ENCODE results near the gene ZNF337.
"Not testable (repeated sequence)": the region's sequence is repeated elsewhere in the genome, so short reads cannot be mapped to it uniquely, and the experiment has no call there.

The ZNF337 gene

DNA sequence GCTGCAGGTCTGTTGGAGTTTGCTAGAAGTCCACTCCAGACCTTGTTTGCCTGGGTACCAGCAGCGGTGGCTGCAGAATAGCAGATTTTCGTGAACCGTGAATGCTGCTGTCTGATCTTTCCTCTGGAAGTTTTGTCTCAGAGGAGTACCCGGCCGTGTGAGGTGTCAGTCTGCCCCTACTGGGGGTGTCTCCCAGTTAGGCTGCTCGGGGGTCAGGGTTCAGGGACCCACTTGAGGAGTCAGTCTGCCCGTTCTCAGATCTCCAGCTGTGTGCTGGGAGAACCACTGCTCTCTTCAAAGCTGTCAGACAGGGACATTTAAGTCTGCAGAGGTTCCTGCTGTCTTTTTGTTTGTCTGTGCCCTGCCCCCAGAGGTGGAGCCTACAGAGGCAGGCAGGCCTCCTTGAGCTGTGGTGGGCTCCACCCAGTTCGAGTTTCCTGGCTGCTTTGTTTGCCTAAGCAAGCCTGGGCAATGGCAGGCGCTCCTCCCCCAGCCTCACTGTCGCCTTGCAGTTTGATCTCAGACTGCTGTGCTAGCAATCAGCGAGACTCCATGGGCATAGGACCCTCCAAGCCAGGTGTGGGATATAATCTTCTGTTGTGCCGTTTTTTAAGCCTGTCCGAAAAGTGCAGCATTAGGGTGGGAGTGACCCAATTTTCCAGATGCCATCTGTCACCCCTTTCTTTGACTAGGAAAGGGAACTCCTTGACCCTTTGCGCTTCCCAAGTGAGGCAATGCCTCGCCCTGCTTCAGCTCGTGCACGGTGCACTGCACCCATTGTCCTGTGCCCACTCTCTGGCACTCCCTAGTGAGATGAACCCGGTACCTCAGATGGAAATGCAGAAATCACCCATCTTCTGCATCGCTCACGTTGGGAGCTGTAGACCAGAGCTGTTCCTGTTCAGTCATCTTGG is 22.5 kb upstream of the ZNF337 start:
- not testable (repeated sequence) for H3K4me1 ChIP-seq (ENCODE audit: insufficient read depth, low read length); H3K27me3 ChIP-seq (ENCODE audit: insufficient read depth, low read length); H3K36me3 ChIP-seq (ENCODE audit: insufficient read depth, low read length); H3K4me3 ChIP-seq (ENCODE audit: low read length); H3K9me3 ChIP-seq (ENCODE audit: low read length); H2AFZ ChIP-seq (ENCODE audit: low read depth, low read length)

DNA sequence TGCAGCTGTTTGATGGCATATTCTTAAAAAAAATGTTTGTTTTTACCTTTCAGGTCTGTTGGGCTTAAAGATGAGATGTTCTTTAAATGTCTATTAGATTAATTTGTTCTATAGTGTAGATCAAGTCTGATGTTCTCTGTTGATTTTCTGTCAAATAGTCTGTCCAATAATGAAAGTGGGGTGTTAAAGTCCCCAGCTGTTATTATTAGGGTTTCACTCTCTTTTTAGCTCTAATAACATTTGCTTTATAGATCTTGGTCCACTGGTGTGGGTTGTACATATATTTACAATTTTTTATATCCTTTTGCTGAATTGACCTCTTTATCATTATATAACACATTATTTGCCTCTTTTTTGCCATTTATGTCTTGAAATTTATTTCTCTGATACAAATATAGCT is 11.0 kb upstream of the ZNF337 start:
- Histone ChIP-seq H3K9me3 (ENCODE audit: low read length) (no peaks in the 10 kb centered on the region), H3K27me3 (ENCODE audit: insufficient read depth, low read length) (no peaks in the 10 kb centered on the region), H2AFZ (ENCODE audit: low read depth, low read length) (no peak overlapping the region), H3K4me3 (ENCODE audit: low read length) (no peak overlapping the region), H3K36me3 (ENCODE audit: insufficient read depth, low read length) (no peaks in the 10 kb centered on the region), H3K4me1 (ENCODE audit: insufficient read depth, low read length) (no peaks in the 10 kb centered on the region)

DNA sequence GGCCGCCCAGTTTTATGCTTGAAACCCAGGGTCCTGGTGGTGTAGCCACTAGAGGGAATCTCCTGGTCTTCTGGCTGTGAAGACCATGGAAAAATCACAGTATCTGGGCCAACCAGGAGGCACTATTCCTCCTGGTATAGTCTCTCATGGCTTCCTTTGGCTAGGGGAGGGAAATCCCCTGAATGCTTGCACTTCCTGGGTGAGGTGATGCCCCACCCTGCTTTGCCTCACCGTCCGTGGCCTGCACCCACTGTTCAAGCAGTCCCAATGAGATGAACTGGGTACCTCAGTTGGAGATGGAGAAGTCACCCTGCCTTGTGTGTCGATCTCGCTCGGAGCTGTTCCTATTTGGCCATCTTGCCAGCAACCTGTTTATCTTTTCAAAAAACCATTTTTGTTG is 10.1 kb upstream of the ZNF337 start:
- Histone ChIP-seq H3K4me3 (ENCODE audit: low read length) (no peak overlapping the region), H2AFZ (ENCODE audit: low read depth, low read length) (no peak overlapping the region), H3K36me3 (ENCODE audit: insufficient read depth, low read length) (no peaks in the 10 kb centered on the region), H3K4me1 (ENCODE audit: insufficient read depth, low read length) (no peaks in the 10 kb centered on the region), H3K9me3 (ENCODE audit: low read length) (no peaks in the 10 kb centered on the region), H3K27me3 (ENCODE audit: insufficient read depth, low read length) (no peaks in the 10 kb centered on the region)

DNA sequence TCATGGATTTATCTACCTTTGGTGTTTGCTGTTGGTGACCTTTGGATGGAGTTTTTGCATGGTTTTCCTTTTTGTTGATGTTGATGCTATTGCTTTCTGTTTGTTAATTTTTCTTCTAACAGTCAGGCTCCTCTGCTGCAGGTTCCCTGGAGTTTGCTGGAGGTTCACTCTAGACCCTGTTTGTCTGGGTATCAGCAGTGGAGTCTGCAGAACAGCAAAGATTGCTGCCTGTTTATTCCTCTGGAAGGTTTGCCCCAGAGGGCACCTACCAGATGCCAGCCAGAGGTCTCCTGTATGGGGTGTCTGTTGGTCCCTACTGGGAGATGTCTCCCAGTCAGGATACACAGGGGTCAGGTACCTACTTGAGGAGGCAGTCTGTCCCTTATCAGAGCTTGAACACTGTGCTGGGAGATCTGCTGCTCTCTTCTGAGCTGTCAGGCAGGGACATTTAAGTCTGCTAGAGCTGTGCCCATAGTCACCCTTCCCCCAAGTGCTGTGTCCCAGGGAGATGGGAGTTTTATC is 9.2 kb upstream of the ZNF337 start:
- H3K4me3 ChIP-seq (ENCODE audit: low read length) = no peak overlapping the region
- no peak overlapping the region for H2AFZ ChIP-seq (ENCODE audit: low read depth, low read length)
- no peaks in the 10 kb centered on the region for H3K4me1 ChIP-seq (ENCODE audit: insufficient read depth, low read length)
- no peaks in the 10 kb centered on the region for H3K36me3 ChIP-seq (ENCODE audit: insufficient read depth, low read length)
- no peaks in the 10 kb centered on the region for H3K9me3 ChIP-seq (ENCODE audit: low read length)
- no peaks in the 10 kb centered on the region for H3K27me3 ChIP-seq (ENCODE audit: insufficient read depth, low read length)

DNA sequence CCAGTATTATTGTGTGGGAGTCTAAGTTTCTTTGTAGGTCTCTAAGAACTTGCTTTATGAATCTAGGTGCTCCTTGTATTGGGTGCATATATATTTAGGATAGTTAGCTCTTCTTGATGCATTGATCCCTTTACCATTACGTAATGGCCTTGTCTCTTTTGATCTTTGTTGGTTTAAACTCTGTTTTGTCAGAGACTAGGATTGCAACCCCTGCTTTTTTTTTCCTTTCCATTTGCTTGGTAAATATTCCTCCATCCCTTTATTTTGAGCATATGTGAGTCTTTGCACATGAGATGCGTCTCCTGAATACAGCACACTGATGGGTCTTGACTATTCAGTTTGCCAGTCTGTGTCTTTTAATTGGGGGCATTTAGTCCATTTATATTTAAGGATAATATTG is 7.7 kb upstream of the ZNF337 start:
- H3K4me3 ChIP-seq (ENCODE audit: low read length); H3K27me3 ChIP-seq (ENCODE audit: insufficient read depth, low read length); H3K4me1 ChIP-seq (ENCODE audit: insufficient read depth, low read length); H2AFZ ChIP-seq (ENCODE audit: low read depth, low read length); H3K9me3 ChIP-seq (ENCODE audit: low read length); H3K36me3 ChIP-seq (ENCODE audit: insufficient read depth, low read length): not testable (repeated sequence)

DNA sequence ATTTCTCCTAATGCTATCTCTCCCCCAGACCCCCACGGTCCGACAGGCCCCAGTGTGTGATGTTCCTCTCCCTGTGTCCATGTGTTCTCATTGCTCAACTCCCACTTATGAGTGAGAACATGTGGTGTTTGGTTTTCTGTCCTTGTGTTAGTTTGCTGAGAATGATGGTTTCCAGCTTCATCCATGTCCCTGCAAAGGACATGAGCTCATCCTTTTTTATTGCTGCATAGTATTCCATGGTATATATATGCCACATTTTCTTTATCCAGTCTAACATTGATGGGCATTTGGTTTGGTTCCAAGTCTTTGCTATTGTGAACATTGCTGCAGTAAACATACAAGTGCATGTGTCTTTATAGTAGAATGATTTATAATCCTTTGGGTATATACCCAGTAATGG is 4.2 kb upstream of the ZNF337 start:
- H3K9me3 ChIP-seq (ENCODE audit: low read length); H3K4me3 ChIP-seq (ENCODE audit: low read length); H3K27me3 ChIP-seq (ENCODE audit: insufficient read depth, low read length); H3K4me1 ChIP-seq (ENCODE audit: insufficient read depth, low read length); H2AFZ ChIP-seq (ENCODE audit: low read depth, low read length); H3K36me3 ChIP-seq (ENCODE audit: insufficient read depth, low read length): not testable (repeated sequence)

DNA sequence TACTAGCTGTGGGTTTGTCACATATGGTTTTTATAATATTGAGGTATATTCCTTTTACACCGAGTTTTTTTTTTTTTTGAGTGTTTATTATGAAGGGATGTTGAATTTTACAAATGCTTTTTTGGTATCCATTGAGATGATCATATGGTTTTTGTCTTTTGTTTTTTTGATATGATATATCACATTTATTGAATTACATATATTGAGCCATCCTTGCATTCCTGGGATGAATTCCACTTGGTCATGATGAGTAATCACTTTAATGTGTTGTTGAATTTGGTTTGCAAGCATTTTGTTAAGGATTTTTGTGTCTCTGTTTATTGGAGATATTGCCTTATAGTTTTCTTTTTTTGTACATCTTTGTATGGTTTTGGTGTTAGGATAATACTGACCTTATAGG is 3.3 kb upstream of the ZNF337 start:
- H3K36me3 ChIP-seq (ENCODE audit: insufficient read depth, low read length) = no peaks in the 10 kb centered on the region
- H3K27me3 ChIP-seq (ENCODE audit: insufficient read depth, low read length) = no peaks in the 10 kb centered on the region
- peaks cover 8% of the 10 kb centered on the region for H3K4me1 ChIP-seq (ENCODE audit: insufficient read depth, low read length)
- H3K4me3 ChIP-seq (ENCODE audit: low read length) = no peak overlapping the region
- no peak overlapping the region for H2AFZ ChIP-seq (ENCODE audit: low read depth, low read length)
- no peaks in the 10 kb centered on the region for H3K9me3 ChIP-seq (ENCODE audit: low read length)

DNA sequence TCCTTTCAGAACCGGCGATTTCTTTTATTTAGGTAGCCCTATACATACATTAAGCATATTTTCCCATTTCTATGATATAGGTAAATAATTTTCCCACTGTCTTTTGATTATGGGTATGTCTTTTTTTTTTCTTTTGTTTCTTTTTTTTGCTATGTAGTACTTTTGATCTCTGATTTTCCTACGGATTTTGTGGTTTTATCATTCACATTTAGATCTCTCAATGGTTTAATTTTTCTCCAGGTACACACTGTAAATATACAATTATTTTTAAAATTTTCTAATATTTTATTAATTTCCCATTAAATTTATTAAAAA is 436 bp upstream of the ZNF337 start:
- Histone ChIP-seq H3K36me3 (ENCODE audit: insufficient read depth, low read length) (peaks cover 10% of the 10 kb centered on the region), H3K4me3 (ENCODE audit: low read length) (peak overlapping the region; percentile 73), H3K9me3 (ENCODE audit: low read length) (no peaks in the 10 kb centered on the region), H2AFZ (ENCODE audit: low read depth, low read length) (peak overlapping the region; percentile 83), H3K4me1 (ENCODE audit: insufficient read depth, low read length) (peaks cover 8% of the 10 kb centered on the region), H3K27me3 (ENCODE audit: insufficient read depth, low read length) (no peaks in the 10 kb centered on the region)

DNA sequence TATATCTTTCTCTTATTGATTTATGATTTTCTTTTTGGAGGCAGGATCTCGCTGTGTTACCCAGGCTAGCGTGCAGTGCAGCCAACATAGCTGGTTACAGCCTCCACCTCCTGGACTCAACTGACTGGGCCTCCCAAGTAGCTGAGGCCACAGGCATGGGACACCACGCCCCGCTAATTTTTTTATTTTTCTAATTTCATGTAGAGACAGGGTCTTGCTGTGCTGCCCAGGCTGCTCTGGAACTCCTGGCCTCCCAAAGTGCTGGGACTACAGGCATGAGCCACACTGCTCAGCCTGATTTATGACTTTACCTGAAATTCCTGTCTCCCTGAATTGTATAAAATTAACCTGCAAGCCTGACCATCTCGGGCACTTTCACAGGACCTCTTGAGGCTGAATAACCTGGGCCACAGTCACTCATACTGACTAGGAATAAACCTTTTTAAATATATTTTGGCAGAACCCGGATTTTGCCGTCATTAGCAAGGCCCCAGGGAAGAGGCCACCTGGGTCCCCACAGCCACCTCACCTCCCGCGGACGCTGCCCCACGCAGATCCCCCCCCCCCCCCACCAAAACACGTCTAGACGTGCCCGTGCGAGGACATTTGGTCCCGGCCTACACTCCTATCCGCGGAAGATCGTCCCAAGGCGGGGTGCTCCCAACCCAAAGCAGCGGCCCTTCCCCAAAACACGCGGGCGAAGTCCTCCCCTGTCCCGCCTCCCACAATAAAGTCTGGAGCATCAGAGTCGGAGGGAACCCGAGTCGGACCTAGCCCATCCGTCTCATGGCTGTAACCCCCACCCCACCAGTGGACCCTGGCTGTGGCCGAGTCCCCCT is 902 bp downstream of the ZNF337 start:
- peak overlapping the region; percentile 58 for H2AFZ ChIP-seq (ENCODE audit: low read depth, low read length)
- H3K36me3 ChIP-seq (ENCODE audit: insufficient read depth, low read length) = peaks cover 19% of the 10 kb centered on the region
- H3K27me3 ChIP-seq (ENCODE audit: insufficient read depth, low read length) = no peaks in the 10 kb centered on the region
- no peaks in the 10 kb centered on the region for H3K9me3 ChIP-seq (ENCODE audit: low read length)
- peak overlapping the region; percentile 73 for H3K4me3 ChIP-seq (ENCODE audit: low read length)
- peaks cover 8% of the 10 kb centered on the region for H3K4me1 ChIP-seq (ENCODE audit: insufficient read depth, low read length)

DNA sequence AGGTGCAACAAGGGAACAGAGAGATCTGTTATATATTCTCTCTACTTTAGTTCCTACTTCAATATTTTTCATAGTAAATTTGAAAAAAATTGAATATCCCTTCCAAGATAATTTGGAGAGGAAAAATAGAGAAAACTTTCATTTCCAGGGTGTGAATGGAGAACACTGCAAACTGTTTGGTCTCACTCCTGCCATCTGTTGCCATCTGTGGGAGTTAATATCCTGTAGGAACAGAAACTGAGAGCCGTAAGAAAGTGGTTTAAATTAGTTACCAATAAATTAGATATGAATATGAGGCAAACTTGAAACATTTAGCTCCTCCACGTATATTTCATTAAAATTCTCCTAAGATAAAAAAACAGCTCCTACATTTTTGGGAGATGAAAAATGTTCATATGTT is 4.2 kb downstream of the ZNF337 start:
- Histone ChIP-seq H2AFZ (ENCODE audit: low read depth, low read length) (no peak overlapping the region), H3K9me3 (ENCODE audit: low read length) (no peaks in the 10 kb centered on the region), H3K36me3 (ENCODE audit: insufficient read depth, low read length) (peaks cover 28% of the 10 kb centered on the region), H3K4me3 (ENCODE audit: low read length) (no peak overlapping the region), H3K4me1 (ENCODE audit: insufficient read depth, low read length) (peaks cover 7% of the 10 kb centered on the region), H3K27me3 (ENCODE audit: insufficient read depth, low read length) (no peaks in the 10 kb centered on the region)

DNA sequence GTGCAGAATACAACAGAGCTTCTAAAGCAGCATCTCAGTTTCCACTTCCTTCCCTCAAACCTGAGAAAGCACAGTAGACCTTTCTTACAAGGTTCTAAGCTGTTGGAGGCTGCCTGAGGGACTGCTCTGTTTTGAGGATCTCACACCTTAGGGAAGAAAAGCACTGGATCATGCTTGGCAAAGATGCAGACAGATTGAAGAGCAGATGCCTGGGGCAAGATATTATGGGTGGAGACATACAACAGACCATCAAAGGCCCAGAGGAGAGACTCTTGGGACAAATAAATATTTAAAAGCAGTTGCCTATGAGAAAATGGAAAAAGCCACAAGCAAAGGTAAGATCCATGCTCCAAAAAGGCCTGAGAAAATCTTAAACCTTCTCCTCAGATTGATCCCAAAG is 6.2 kb downstream of the ZNF337 start:
- no peaks in the 10 kb centered on the region for H3K27me3 ChIP-seq (ENCODE audit: insufficient read depth, low read length)
- H3K9me3 ChIP-seq (ENCODE audit: low read length) = peaks cover under 1% of the 10 kb centered on the region
- H3K36me3 ChIP-seq (ENCODE audit: insufficient read depth, low read length) = peaks cover 37% of the 10 kb centered on the region

DNA sequence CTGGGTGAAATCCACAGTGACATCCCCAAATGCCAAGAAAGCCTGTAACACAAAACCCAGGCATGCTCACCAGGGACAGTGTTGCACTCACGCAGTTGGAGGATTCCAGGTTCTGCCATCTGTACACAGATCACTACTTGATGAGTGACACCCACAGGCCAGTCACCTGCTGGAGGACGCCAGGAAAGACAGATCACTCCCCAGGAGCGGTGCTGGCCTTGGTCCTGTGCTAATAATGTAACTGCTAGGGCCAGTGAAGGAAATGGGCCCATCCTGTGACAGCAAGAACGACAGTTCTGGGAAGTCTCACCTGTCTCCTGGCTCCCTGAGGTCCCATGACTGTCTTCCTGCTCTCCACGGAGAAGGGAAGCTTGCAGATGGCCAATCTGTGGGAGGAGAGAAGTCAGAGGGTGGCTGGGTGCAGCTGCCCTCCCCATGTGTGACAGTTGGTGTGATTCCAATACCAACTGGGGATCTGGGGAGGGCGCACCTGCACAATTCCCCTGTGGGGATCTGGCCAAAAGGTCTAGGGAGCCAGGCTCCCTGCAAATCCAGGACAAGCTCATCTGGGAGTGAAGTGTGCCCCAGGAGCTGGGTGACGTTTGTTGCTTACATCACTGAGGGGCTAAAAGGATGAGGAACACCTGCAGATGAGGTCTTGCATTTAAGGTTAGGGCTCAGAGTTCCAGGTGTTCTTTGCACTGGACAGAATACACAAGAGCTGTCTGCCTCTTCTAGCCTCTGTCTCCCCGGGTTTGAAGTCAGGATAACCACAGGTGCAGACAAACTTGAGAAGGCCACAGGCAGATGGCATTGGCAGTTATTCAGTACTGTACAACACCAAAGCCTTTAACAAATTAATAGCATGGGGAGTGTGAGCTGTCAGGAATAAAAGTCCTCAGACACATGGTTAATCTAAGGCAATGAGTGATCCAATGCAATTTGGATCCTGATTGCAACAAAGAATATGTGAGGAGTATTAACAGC is 10.3 kb downstream of the ZNF337 start:
- Histone ChIP-seq H3K9me3 (ENCODE audit: low read length) (peaks cover 4% of the 10 kb centered on the region), H3K27me3 (ENCODE audit: insufficient read depth, low read length) (no peaks in the 10 kb centered on the region), H3K4me3 (ENCODE audit: low read length) (no peak overlapping the region), H3K36me3 (ENCODE audit: insufficient read depth, low read length) (peaks cover 42% of the 10 kb centered on the region), H2AFZ (ENCODE audit: low read depth, low read length) (no peak overlapping the region), H3K4me1 (ENCODE audit: insufficient read depth, low read length) (no peaks in the 10 kb centered on the region)

More for the DNA sequence above, 6.2 kb downstream of the ZNF337 start:
- Histone ChIP-seq H3K4me1 (ENCODE audit: insufficient read depth, low read length) (peaks cover 2% of the 10 kb centered on the region), H3K4me3 (ENCODE audit: low read length) (no peak overlapping the region), H2AFZ (ENCODE audit: low read depth, low read length) (no peak overlapping the region)
